ENCODE data around the gene OR4D2. TPM values are rescaled to one million over a fixed set of nuclear protein-coding genes. Genes with fewer than 3 reads are reported as not detected.

Gene OR4D2
- total and polyA plus RNA-seq, 7 experiments from 2014 or later = not detected

GRCh38 chr17:58219789-58220183, 53.0 kb downstream of the OR4D2 start:
- peak overlapping the region; percentile 77 for H3K27ac ChIP-seq (ENCODE audit: low read depth, low read length)
- CTCF ChIA-PET = interaction anchor here (1.0 kb wide), 1 partner anchor 20 kb away, joined by 4 read pairs; no protein-coding TSS in a partner anchor
- H3K36me3 ChIP-seq (ENCODE audit: control insufficient read depth in 2 of 3, insufficient read depth in 3 of 3, low read length in 3 of 3) = peaks cover 0 to 15% (median 0%) of the 10 kb centered on the region in 3 experiments
- H3K4me1 ChIP-seq (ENCODE audit: control insufficient read depth in 2 of 2, insufficient read depth in 2 of 2, low read length in 2 of 2) = peaks cover 8 to 9% of the 10 kb centered on the region in 2 donors
- Mint-ChIP-seq H3K27me3 (peaks cover 0 to 23% (median 4%) of the 10 kb centered on the region in 5 donors), H3K4me1 (peaks cover 7 to 33% (median 23%) of the 10 kb centered on the region in 7 donors), H3K4me3 (peak overlapping the region; percentile 86 to 96 (median 94)), H3K27ac (peak overlapping the region; percentile 92 to 98 (median 97)), H3K9me3 (no peaks in the 10 kb centered on the region), H3K36me3 (peaks cover 0 to 9% (median 0%) of the 10 kb centered on the region in 5 donors)
- no peak for ATAC-seq
- H3K27me3 ChIP-seq (ENCODE audit: control insufficient read depth in 2 of 2, insufficient read depth in 2 of 2, low read length in 2 of 2) = no peaks in the 10 kb centered on the region
- H3K9me3 ChIP-seq (ENCODE audit: control insufficient read depth in 2 of 3, low read length in 3 of 3) = no peaks in the 10 kb centered on the region
- peak overlapping the region; percentile 68 for H3K4me3 ChIP-seq (ENCODE audit: low read length)
- POLR2A ChIA-PET = interaction anchor here (0.8 to 1.9 kb wide), 4 partner anchors 12 to 213 kb away, joined by 4 to 7 read pairs (median 5); partner anchors contain the start of gene SRSF1
- DNase-seq = no peak
- intact Hi-C loops (cut with micrococcal nuclease) = loop anchor here (1.0 to 5.0 kb wide), 18 partner anchors 19 to 1132 kb away; partner anchors contain the start of genes SRSF1 (in 2 of the 2), AKAP1 (in 1 of the 2), MRPS23 (in 1 of the 2) and PRR11 (in 1 of the 2)

Other genes starting within 250 kb of the OR4D2 start
- gene CUEDC1, start 211.6 kb upstream of the OR4D2 start, total RNA-seq = 1 to 10 TPM in 3 of 5 experiments, under 1 TPM in 2; 0.10 to 7.7 (median 1.0) TPM
- gene CUEDC1, start 211.6 kb upstream of the OR4D2 start, polyA plus RNA-seq = not detected
- 10 to 100 TPM; 43.2 to 81.9 (median 46.3) TPM for gene VEZF1, start 178.7 kb upstream of the OR4D2 start, total RNA-seq
- 10 to 100 TPM; 47.6 to 51.2 TPM for gene VEZF1, start 178.7 kb upstream of the OR4D2 start, polyA plus RNA-seq
- gene SRSF1, start 159.7 kb upstream of the OR4D2 start, total RNA-seq = 100 to 1,000 TPM; 115 to 362 (median 249) TPM
- 10 to 100 TPM; 48.7 to 49.3 TPM for gene SRSF1, start 159.7 kb upstream of the OR4D2 start, polyA plus RNA-seq
- gene DYNLL2, start 83.6 kb upstream of the OR4D2 start, total RNA-seq = 10 to 100 TPM; 30.1 to 39.1 (median 35.1) TPM
- gene DYNLL2, start 83.6 kb upstream of the OR4D2 start, polyA plus RNA-seq = 1 to 10 TPM in 1 of 2 donors, under 1 TPM in 1; 0.55 to 1.6 TPM
- 1 to 10 TPM in 4 of 5 experiments, under 1 TPM in 1; 0.41 to 2.5 (median 1.3) TPM for gene OR4D1, start 18.6 kb upstream of the OR4D2 start, total RNA-seq
- gene OR4D1, start 18.6 kb upstream of the OR4D2 start, polyA plus RNA-seq = 1 to 10 TPM; 2.5 to 3.3 TPM
- gene EPX, start 25.7 kb downstream of the OR4D2 start, total RNA-seq = not detected
- not detected for gene EPX, start 25.7 kb downstream of the OR4D2 start, polyA plus RNA-seq
- gene MKS1, start 52.3 kb downstream of the OR4D2 start, total RNA-seq = 10 to 100 TPM in 4 of 5 experiments, 1 to 10 TPM in 1; 10.0 to 29.1 (median 19.7) TPM
- 10 to 100 TPM; 13.5 to 14.5 TPM for gene MKS1, start 52.3 kb downstream of the OR4D2 start, polyA plus RNA-seq
- under 1 TPM in 2 of 5 experiments, not detected in 3; 0.13 to 0.15 TPM for gene LPO, start 71.6 kb downstream of the OR4D2 start, total RNA-seq
- not detected for gene LPO, start 71.6 kb downstream of the OR4D2 start, polyA plus RNA-seq
- 1 to 10 TPM in 1 of 5 experiments, under 1 TPM in 1, not detected in 3; 0.32 to 7.3 TPM for gene MPO, start 114.0 kb downstream of the OR4D2 start, total RNA-seq
- gene MPO, start 114.0 kb downstream of the OR4D2 start, polyA plus RNA-seq = not detected
- gene TSPOAP1, start 161.8 kb downstream of the OR4D2 start, total RNA-seq = 10 to 100 TPM; 11.2 to 62.5 (median 20.5) TPM
- 1 to 10 TPM in 1 of 2 donors, under 1 TPM in 1; 0.20 to 1.5 TPM for gene TSPOAP1, start 161.8 kb downstream of the OR4D2 start, polyA plus RNA-seq
- 10 to 100 TPM; 36.0 to 75.6 (median 62.3) TPM for gene SUPT4H1, start 185.2 kb downstream of the OR4D2 start, total RNA-seq
- 10 to 100 TPM; 69.4 to 91.7 TPM for gene SUPT4H1, start 185.2 kb downstream of the OR4D2 start, polyA plus RNA-seq